Liver (tissue), 9 donors: ENCODE results near the gene RAP1GAP2. TPM values are rescaled to one million over a fixed set of nuclear protein-coding genes. Genes with fewer than 3 reads are reported as not detected.
"Not testable (repeated sequence)": the region's sequence is repeated elsewhere in the genome, so short reads cannot be mapped to it uniquely, and the experiment has no call there.

Source experiments
- DNase-seq: peaks from one replicate; pipeline ENCODE4 v3.0.0-alpha.2; 2017; ENCODE audit warnings: low spot score
- H3K27ac ChIP-seq, 2 donors: one replicate each; pipeline ENCODE4 v1.7.0; 2013; ENCODE audit warnings: inconsistent platforms in 2 of 2, low read length in 2 of 2, control low read depth in 1 of 2, low read depth in 1 of 2, mild to moderate bottlenecking in 1 of 2
- H3K27me3 ChIP-seq, 4 donors: one replicate each; pipeline versions ENCODE4 v1.6.1 to v1.7.0; 2013; ENCODE audit warnings: low read length in 3 of 4, inconsistent platforms in 1 of 4, mild to moderate bottlenecking in 1 of 4, moderate library complexity in 1 of 4; ENCODE audit not compliant: control insufficient read depth in 4 of 4, insufficient read depth in 4 of 4
- H3K36me3 ChIP-seq, 4 donors: one replicate each; pipeline versions ENCODE4 v1.6.1 to v1.7.0; 2013; ENCODE audit warnings: low read length in 3 of 4, mild to moderate bottlenecking in 3 of 4, low read depth in 1 of 4, moderate library complexity in 1 of 4; ENCODE audit not compliant: control insufficient read depth in 4 of 4, insufficient read depth in 3 of 4
- H3K4me1 ChIP-seq, 4 donors: one replicate each; pipeline versions ENCODE4 v1.6.1 to v1.7.0; 2013; ENCODE audit warnings: low read length in 3 of 4, mild to moderate bottlenecking in 3 of 4, moderate library complexity in 1 of 4; ENCODE audit not compliant: control insufficient read depth in 4 of 4, insufficient read depth in 4 of 4
- H3K4me3 ChIP-seq, 3 donors: one replicate each; pipeline versions ENCODE4 v1.6.1 to v1.7.0; 2013; ENCODE audit warnings: low read length in 3 of 3, control low read depth in 1 of 3, low read depth in 1 of 3, mild to moderate bottlenecking in 1 of 3
- H3K9ac ChIP-seq, 2 donors: one replicate each; pipeline ENCODE4 v1.7.0; 2013; ENCODE audit warnings: low read length in 2 of 2, mild to moderate bottlenecking in 2 of 2, moderate library complexity in 2 of 2, control low read depth in 1 of 2, low read depth in 1 of 2
- H3K9me3 ChIP-seq, 4 donors: one replicate each; pipeline versions ENCODE4 v1.6.1 to v1.7.0; 2013; ENCODE audit warnings: low read length in 3 of 4; ENCODE audit not compliant: control insufficient read depth in 4 of 4
- CTCF ChIP-seq: fragments of 150-350 bp; IDR thresholded peaks from 2 replicates; pipeline ENCODE4 v1.5.1; 2017; ENCODE audit warnings: improper control_type of control experiment, low read depth, low read length; ENCODE audit not compliant: missing input control
- FOXA2 ChIP-seq: IDR thresholded peaks from 2 replicates; pipeline ENCODE4 v1.6.1; 2016; ENCODE audit warnings: antibody characterized with exemption
- HNF4A ChIP-seq, 2 donors: conservative IDR thresholded peaks; 2 replicates each; pipeline ENCODE4 v1.6.1; 2016; ENCODE audit warnings: antibody characterized with exemption in 2 of 2, mild to moderate bottlenecking in 2 of 2
- JUND ChIP-seq, 2 donors: IDR thresholded peaks; 2 replicates each; pipeline ENCODE4 v1.6.1; 2016; ENCODE audit warnings: antibody characterized with exemption in 2 of 2
- RAD21 ChIP-seq, 2 donors: IDR thresholded peaks; 2 replicates each; pipeline ENCODE4 v1.6.1; 2016; ENCODE audit warnings: antibody characterized with exemption in 2 of 2, mild to moderate bottlenecking in 2 of 2
- REST ChIP-seq: IDR thresholded peaks from 2 replicates; pipeline ENCODE4 v1.6.1; 2016; ENCODE audit warnings: antibody characterized with exemption, mild to moderate bottlenecking
- RXRA ChIP-seq, 2 donors: IDR thresholded peaks; 2 replicates each; pipeline ENCODE4 v1.6.1; 2017 to 2018; ENCODE audit warnings: antibody characterized with exemption in 2 of 2, mild to moderate bottlenecking in 1 of 2
- SP1 ChIP-seq: IDR thresholded peaks from 2 replicates; pipeline ENCODE4 v1.6.1; 2018; ENCODE audit warnings: antibody characterized with exemption, mild to moderate bottlenecking
- TAF1 ChIP-seq: conservative IDR thresholded peaks from 2 replicates; pipeline ENCODE4 v1.6.1; 2016; ENCODE audit warnings: antibody characterized with exemption, mild to moderate bottlenecking
- ZBTB33 ChIP-seq: IDR thresholded peaks from 2 replicates; pipeline ENCODE4 v1.6.1; 2016; ENCODE audit warnings: antibody characterized with exemption
- WGBS: extraction: QIAGEN DNeasy Blood & Tissue Kit; methylation state at CpG from one replicate; pipeline ENCODE4 v1.1.7; 2013; 5-methylcytosine and 5-hydroxymethylcytosine counted together
- polyA plus RNA-seq, 2 donors: library from polyadenylated mRNA; stranded (reverse) in 1 of 2; unstranded in 1 of 2; fragments of 200-250 nt in 1 of 2; fragments of >200 nt in 1 of 2; fragmentation: Nextera tagmentation in 1 of 2; extraction: Ambion mirVana in 1 of 2; gene quantifications; one replicate each; pipeline versions ENCODE4 v1.2.1 to v1.2.3, GENCODE V29; 2013 to 2015
- total RNA-seq, 2 donors: library from RNA; depleted of rRNA; stranded (reverse); fragments of >200 nt; gene quantifications; one replicate each; pipeline ENCODE4 v1.2.3, GENCODE V29; 2014
- TF ChIP-seq, protein P1 (sequence below): IDR thresholded peaks from 2 replicates; pipeline ENCODE4 v1.6.1; 2016; ENCODE audit warnings: antibody characterized with exemption
- TF ChIP-seq, protein P2 (sequence below): IDR thresholded peaks from 2 replicates; pipeline ENCODE4 v1.6.1; 2016; ENCODE audit warnings: antibody characterized with exemption
- donor health status: healthy.
- donor health status: healthy.
- donor health status: healthy.
- donor health status: healthy.
- donor health status: healthy.

RAP1GAP2 gene
- total and polyA plus RNA-seq, 4 donors: 0.56 to 1.7 (median 1.1) TPM

DNA sequence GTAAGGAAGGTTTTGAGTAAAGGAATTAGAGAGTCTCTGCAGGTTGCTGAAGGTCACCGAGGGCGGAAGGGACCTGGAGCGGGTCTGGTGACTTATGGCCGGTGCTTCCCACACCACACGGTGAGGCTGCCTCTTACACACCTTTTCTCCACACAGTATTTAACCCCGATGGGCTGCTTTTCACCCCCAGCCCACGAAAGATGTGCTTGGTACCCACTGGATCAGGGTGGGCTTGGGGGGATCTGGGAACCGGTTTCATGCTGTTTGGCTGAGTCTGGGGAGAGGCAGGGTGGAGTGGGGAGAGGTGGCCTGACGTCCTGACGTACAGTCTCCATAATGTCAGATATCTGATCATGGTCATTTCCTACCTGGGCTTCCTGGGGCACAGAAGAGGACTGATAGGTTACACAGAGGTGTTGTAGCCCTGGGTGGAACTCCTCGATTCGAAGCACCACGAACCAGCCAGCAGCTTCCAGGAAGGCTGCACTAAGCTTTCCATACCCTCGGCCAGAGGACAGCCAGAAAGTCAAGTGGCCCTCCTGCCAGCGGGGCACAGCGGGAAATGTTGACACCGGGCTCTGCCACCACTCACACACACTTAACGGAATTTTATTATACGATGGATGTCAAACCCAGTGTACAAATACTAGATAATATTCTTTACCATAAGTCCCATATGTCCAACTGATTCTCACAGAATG lies 233.1 kb downstream of the RAP1GAP2 start (continued):
- TF ChIP-seq FOXA2 (no peak), ZBTB33 (no peak), TAF1 (no peak), CTCF (no peak), RAD21 (IDR thresholded peaks at IDR 0.05) (no peak), JUND (IDR thresholded peaks at IDR 0.05) (no peak)

- H3K27ac ChIP-seq: no peak overlapping the region
- no peaks in the 10 kb centered on the region for H3K4me1 ChIP-seq
Observed at GRCh38 chr17:3030096-3030495, 233.9 kb downstream of the RAP1GAP2 start.

GRCh38 chr17:3030852-3031470 lies 234.7 kb downstream of the RAP1GAP2 start:
- not testable (repeated sequence) for H3K27me3 ChIP-seq, H3K9me3 ChIP-seq, H3K9ac ChIP-seq, DNase-seq, H3K4me1 ChIP-seq, H3K36me3 ChIP-seq, H3K27ac ChIP-seq, H3K4me3 ChIP-seq
- WGBS: 91% methylated on average over 14 of the region's 14 CpGs

More at GRCh38 chr17:3030096-3030495, 233.9 kb downstream of the RAP1GAP2 start:
- H3K36me3 ChIP-seq: no peaks in the 10 kb centered on the region
- no peak for DNase-seq
- H3K4me3 ChIP-seq: no peak overlapping the region
- no peak overlapping the region for H3K9ac ChIP-seq
- H3K27me3 ChIP-seq: no peaks in the 10 kb centered on the region
- no peak for TF ChIP-seq HNF4A (conservative IDR thresholded peaks at IDR 0.05)
- TF ChIP-seq, protein P1, sequence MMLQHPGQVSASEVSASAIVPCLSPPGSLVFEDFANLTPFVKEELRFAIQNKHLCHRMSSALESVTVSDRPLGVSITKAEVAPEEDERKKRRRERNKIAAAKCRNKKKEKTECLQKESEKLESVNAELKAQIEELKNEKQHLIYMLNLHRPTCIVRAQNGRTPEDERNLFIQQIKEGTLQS: no peak
- TF ChIP-seq RXRA (IDR thresholded peaks at IDR 0.05): no peak
- TF ChIP-seq SP1: no peak
- TF ChIP-seq, protein P2, sequence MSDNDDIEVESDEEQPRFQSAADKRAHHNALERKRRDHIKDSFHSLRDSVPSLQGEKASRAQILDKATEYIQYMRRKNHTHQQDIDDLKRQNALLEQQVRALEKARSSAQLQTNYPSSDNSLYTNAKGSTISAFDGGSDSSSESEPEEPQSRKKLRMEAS: no peak
- peak in 1 of 2 donors; percentile 29 for TF ChIP-seq JUND (IDR thresholded peaks at IDR 0.05)
- no peak for TF ChIP-seq CTCF
- no peak for TF ChIP-seq REST
- H3K9me3 ChIP-seq: no peaks in the 10 kb centered on the region
- 78% methylated on average over 7 of the region's 7 CpGs for WGBS
